ENCODE results near the gene DGKD. TPM values are rescaled to one million over a fixed set of nuclear protein-coding genes. Genes with fewer than 3 reads are reported as not detected.
A peak's percentile ranks its signal among the peaks of the same experiment; 100 is the strongest.

Gene DGKD
- total RNA-seq, 1 experiment from 2014 or later = 41.4 TPM

- DNase-seq (ENCODE audit: low spot score) = no peak
- no peaks in the 10 kb centered on the region for H3K27me3 Mint-ChIP-seq (ENCODE audit: low read depth)
- POLR2A ChIA-PET = no interaction called here
- no peak for TF ChIP-seq ATF1 (CRISPR knock-in tag; IDR thresholded peaks at IDR 0.05)
- no peak for TF ChIP-seq ZNF671 (CRISPR knock-in tag; IDR thresholded peaks at IDR 0.05)
- no peak for TF ChIP-seq JUN (CRISPR knock-in tag; IDR thresholded peaks at IDR 0.05)
- no peak for TF ChIP-seq TEAD1 (CRISPR knock-in tag; IDR thresholded peaks at IDR 0.05)
- CTCF ChIA-PET = interaction anchor here (1.1 to 1.9 kb wide), 5 partner anchors 13 to 65 kb away, joined by 3 to 5 read pairs (median 4); no protein-coding TSS in a partner anchor
- no peaks in the 10 kb centered on the region for H3K9me3 Mint-ChIP-seq
- ATAC-seq = peak; percentile 25; the same call in 1 of the 2 replicates
- H3K4me3 Mint-ChIP-seq = no peak overlapping the region
- H3K4me1 Mint-ChIP-seq = peaks cover 41% of the 10 kb centered on the region
- no peaks in the 10 kb centered on the region for H3K36me3 Mint-ChIP-seq
- H3K27ac Mint-ChIP-seq = peak overlapping the region; percentile 5; the same call in 1 of the 2 replicates
Observed at GRCh38 chr2:233384015-233384414, 29.7 kb downstream of the DGKD start.

GRCh38 chr2:233384811-233385488, 30.7 kb downstream of the DGKD start:
- H3K36me3 Mint-ChIP-seq = peaks cover under 1% of the 10 kb centered on the region; the same call in 1 of the 2 replicates
- DNase-seq (ENCODE audit: low spot score) (no peak), ATAC-seq (peak; percentile 31; the same call in 1 of the 2 replicates)
- H3K27ac Mint-ChIP-seq = no peak overlapping the region; the same call in 1 of the 2 replicates
- no peaks in the 10 kb centered on the region for H3K9me3 Mint-ChIP-seq
- POLR2A ChIA-PET = no interaction called here
- peaks cover 34% of the 10 kb centered on the region for H3K4me1 Mint-ChIP-seq
- H3K4me3 Mint-ChIP-seq = no peak overlapping the region
- no peaks in the 10 kb centered on the region for H3K27me3 Mint-ChIP-seq (ENCODE audit: low read depth)
- CTCF ChIA-PET = interaction anchor here (1.1 to 1.9 kb wide), 4 partner anchors 14 to 64 kb away, joined by 3 to 5 read pairs (median 4); no protein-coding TSS in a partner anchor
- TF ChIP-seq ERG (CRISPR knock-in tag; IDR thresholded peaks at IDR 0.05) (no peak), ZMAT4 (CRISPR knock-in tag; IDR thresholded peaks at IDR 0.05) (no peak), CREB1 (CRISPR knock-in tag; IDR thresholded peaks at IDR 0.05) (no peak), ZNF416 (CRISPR knock-in tag; IDR thresholded peaks at IDR 0.05) (no peak), AFF4 (CRISPR knock-in tag; IDR thresholded peaks at IDR 0.05; ENCODE audit: borderline replicate concordance) (no peak), ESRRA (CRISPR knock-in tag; IDR thresholded peaks at IDR 0.05; ENCODE audit: borderline replicate concordance) (no peak), JAZF1 (CRISPR knock-in tag; IDR thresholded peaks at IDR 0.05) (no peak), PRDM15 (CRISPR knock-in tag; IDR thresholded peaks at IDR 0.05) (no peak), FOXK1 (CRISPR knock-in tag; IDR thresholded peaks at IDR 0.05) (no peak), ZNF396 (CRISPR knock-in tag; IDR thresholded peaks at IDR 0.05; ENCODE audit: borderline replicate concordance) (no peak), ETV6 (CRISPR knock-in tag; IDR thresholded peaks at IDR 0.05) (no peak), ZNF425 (CRISPR knock-in tag; conservative IDR thresholded peaks at IDR 0.05) (no peak), STAT6 (CRISPR knock-in tag; conservative IDR thresholded peaks at IDR 0.05; ENCODE audit: low read depth) (no peak), ZNF423 (CRISPR knock-in tag; IDR thresholded peaks at IDR 0.05) (no peak), IRF1 (CRISPR knock-in tag; IDR thresholded peaks at IDR 0.05) (no peak)
